Trophoblast cell (in vitro differentiated cells and primary cell): ENCODE data around the gene OR10A4.

Experiments
- DNase-seq, 2 donors: peaks; one replicate each; pipeline ENCODE4 v3.0.0-alpha.2; 2016
- H2AFZ ChIP-seq: 2 replicates; pipeline ENCODE4 v1.6.1; 2013; ENCODE audit warnings: low read length, moderate library complexity, mild to moderate bottlenecking; ENCODE audit not compliant: insufficient read depth, poor library complexity
- H2AK5ac ChIP-seq: 2 replicates; pipeline ENCODE4 v1.6.1; 2013; ENCODE audit warnings: mild to moderate bottlenecking, low read length
- H2BK120ac ChIP-seq: 2 replicates; pipeline ENCODE4 v1.6.1; 2013; ENCODE audit warnings: low read length, mild to moderate bottlenecking, moderate library complexity; ENCODE audit not compliant: insufficient read depth, poor library complexity
- H2BK12ac ChIP-seq: 2 replicates; pipeline ENCODE4 v1.6.1; 2013; ENCODE audit warnings: mild to moderate bottlenecking, low read length, moderate library complexity
- H2BK5ac ChIP-seq: 2 replicates; pipeline ENCODE4 v1.6.1; 2013; ENCODE audit warnings: low read length, low read depth, moderate library complexity, mild to moderate bottlenecking; ENCODE audit not compliant: poor library complexity
- H3K14ac ChIP-seq: 2 replicates; pipeline ENCODE4 v1.6.1; 2013; ENCODE audit warnings: mild to moderate bottlenecking, low read length
- H3K18ac ChIP-seq: 2 replicates; pipeline ENCODE4 v1.6.1; 2013; ENCODE audit warnings: mild to moderate bottlenecking, low read length
- H3K23ac ChIP-seq: 2 replicates; pipeline ENCODE4 v1.6.1; 2013; ENCODE audit warnings: low read length
- H3K27ac ChIP-seq: 2 replicates; pipeline ENCODE4 v1.5.1; 2013; ENCODE audit warnings: low read depth, mild to moderate bottlenecking, inconsistent platforms, low read length, moderate library complexity
- H3K27me3 ChIP-seq: 2 replicates; pipeline ENCODE4 v1.6.1; 2013; ENCODE audit warnings: inconsistent platforms, mild to moderate bottlenecking, low read length, moderate library complexity; ENCODE audit not compliant: insufficient read depth
- H3K36me3 ChIP-seq, 2 experiments: 1 replicate in 1 of 2; 2 replicates in 1 of 2; pipeline ENCODE4 v1.6.1; 2013; ENCODE audit warnings: low read length in 2 of 2, mild to moderate bottlenecking in 2 of 2, moderate library complexity in 1 of 2; ENCODE audit not compliant: insufficient read depth in 2 of 2, control insufficient read depth in 1 of 2
- H3K4ac ChIP-seq: 2 replicates; pipeline ENCODE4 v1.6.1; 2013; ENCODE audit warnings: low read depth, mild to moderate bottlenecking, low read length, moderate library complexity
- H3K4me1 ChIP-seq, 2 experiments: 1 replicate in 1 of 2; 2 replicates in 1 of 2; pipeline ENCODE4 v1.6.1; 2013; ENCODE audit warnings: low read length in 2 of 2, mild to moderate bottlenecking in 2 of 2, moderate library complexity in 1 of 2; ENCODE audit not compliant: insufficient read depth in 2 of 2, control insufficient read depth in 1 of 2
- H3K4me2 ChIP-seq: 2 replicates; pipeline ENCODE4 v1.6.1; 2013; ENCODE audit warnings: inconsistent platforms, mild to moderate bottlenecking, low read length, moderate library complexity
- H3K4me3 ChIP-seq: 2 replicates; pipeline ENCODE4 v1.5.1; 2013; ENCODE audit warnings: mild to moderate bottlenecking, low read depth, low read length, inconsistent platforms
- H3K79me1 ChIP-seq: one replicate; pipeline ENCODE4 v1.6.1; 2013; ENCODE audit warnings: low read length
- H3K79me2 ChIP-seq: 2 replicates; pipeline ENCODE4 v1.6.1; 2013; ENCODE audit warnings: low read length, mild to moderate bottlenecking; ENCODE audit not compliant: control insufficient read depth, insufficient read depth, poor library complexity
- H3K9ac ChIP-seq: 2 replicates; pipeline ENCODE4 v1.6.1; 2013; ENCODE audit warnings: mild to moderate bottlenecking, low read length
- H3K9me3 ChIP-seq: 2 replicates; pipeline ENCODE4 v1.6.1; 2013; ENCODE audit warnings: low read depth, mild to moderate bottlenecking, control low read depth, inconsistent platforms, low read length; ENCODE audit not compliant: insufficient read depth
- H4K12ac ChIP-seq: 2 replicates; pipeline ENCODE4 v1.6.1; 2013; ENCODE audit warnings: low read depth, mild to moderate bottlenecking, low read length, moderate library complexity
- H4K8ac ChIP-seq: 2 replicates; pipeline ENCODE4 v1.6.1; 2013; ENCODE audit warnings: low read depth, mild to moderate bottlenecking, low read length, moderate library complexity
- H4K91ac ChIP-seq: one replicate; pipeline ENCODE4 v1.6.1; 2013; ENCODE audit warnings: low read depth, mild to moderate bottlenecking, low read length, moderate library complexity
- WGBS: extraction: QIAGEN DNeasy Blood & Tissue Kit; methylation state at CpG from one replicate; pipeline ENCODE4 v1.1.7; 2013; ENCODE audit warnings: missing lambda C conversion rate; ENCODE audit not compliant: insufficient read length, insufficient coverage; ENCODE audit errors: extremely low coverage; 5-methylcytosine and 5-hydroxymethylcytosine counted together

Gene OR10A4

GRCh38 chr11:6841694-6842093 lies 34.7 kb upstream of the OR10A4 start:
- Histone ChIP-seq H3K9me3 (peaks cover 2% of the 10 kb centered on the region), H3K9ac (no peak overlapping the region), H4K8ac (no peak overlapping the region), H2BK12ac (no peak overlapping the region), H2AFZ (no peak overlapping the region), H4K12ac (no peak overlapping the region), H2BK120ac (no peak overlapping the region), H3K23ac (no peak overlapping the region), H3K36me3 (no peaks in the 10 kb centered on the region), H3K18ac (no peak overlapping the region), H3K4me1 (no peaks in the 10 kb centered on the region), H3K79me2 (no peaks in the 10 kb centered on the region), H2BK5ac (no peak overlapping the region), H3K4ac (no peak overlapping the region), H4K91ac (no peak overlapping the region), H3K27me3 (no peaks in the 10 kb centered on the region), H3K4me3 (no peak overlapping the region), H3K27ac (no peak overlapping the region), H3K79me1 (no peaks in the 10 kb centered on the region), H2AK5ac (no peak overlapping the region), H3K14ac (no peak overlapping the region), H3K4me2 (no peak overlapping the region)
- DNase-seq: no peak

GRCh38 chr11:6843670-6844069 lies 32.8 kb upstream of the OR10A4 start:
- no peak overlapping the region for H2AFZ ChIP-seq
- H4K12ac ChIP-seq: no peak overlapping the region
- DNase-seq: no peak
- no peak overlapping the region for H2AK5ac ChIP-seq
- H2BK5ac ChIP-seq: no peak overlapping the region
- no peaks in the 10 kb centered on the region for H3K27me3 ChIP-seq
- H4K91ac ChIP-seq: no peak overlapping the region
- H2BK12ac ChIP-seq: no peak overlapping the region
- no peak overlapping the region for H3K9ac ChIP-seq
- no peak overlapping the region for H2BK120ac ChIP-seq
- no peak overlapping the region for H3K4me3 ChIP-seq
- H4K8ac ChIP-seq: no peak overlapping the region
- H3K4me2 ChIP-seq: no peak overlapping the region
- no peaks in the 10 kb centered on the region for H3K79me1 ChIP-seq
- H3K4me1 ChIP-seq: no peaks in the 10 kb centered on the region
- peaks cover 2% of the 10 kb centered on the region for H3K9me3 ChIP-seq
- no peak overlapping the region for H3K27ac ChIP-seq
- H3K14ac ChIP-seq: no peak overlapping the region
- H3K4ac ChIP-seq: no peak overlapping the region
- H3K79me2 ChIP-seq: no peaks in the 10 kb centered on the region
- no peak overlapping the region for H3K18ac ChIP-seq
- WGBS: no CpG with 5 or more reads among the region's 2 CpGs
- H3K23ac ChIP-seq: no peak overlapping the region
- no peaks in the 10 kb centered on the region for H3K36me3 ChIP-seq

- H3K9ac ChIP-seq: no peak overlapping the region
- no CpG with 5 or more reads among the region's 5 CpGs for WGBS
- H3K27ac ChIP-seq: no peak overlapping the region
- H3K23ac ChIP-seq: no peak overlapping the region
- no peak overlapping the region for H3K4ac ChIP-seq
- no peak overlapping the region for H3K4me2 ChIP-seq
- H4K8ac ChIP-seq: no peak overlapping the region
- no peak overlapping the region for H4K12ac ChIP-seq
- H3K14ac ChIP-seq: no peak overlapping the region
- H2BK5ac ChIP-seq: no peak overlapping the region
- H3K4me1 ChIP-seq: no peaks in the 10 kb centered on the region
- H3K27me3 ChIP-seq: no peaks in the 10 kb centered on the region
- H3K36me3 ChIP-seq: no peaks in the 10 kb centered on the region
- H3K4me3 ChIP-seq: no peak overlapping the region
- H2AFZ ChIP-seq: no peak overlapping the region
- no peak overlapping the region for H2AK5ac ChIP-seq
- no peak overlapping the region for H3K18ac ChIP-seq
- H2BK120ac ChIP-seq: no peak overlapping the region
- no peaks in the 10 kb centered on the region for H3K79me2 ChIP-seq
- DNase-seq: no peak
- peaks cover 2% of the 10 kb centered on the region for H3K9me3 ChIP-seq
- no peak overlapping the region for H2BK12ac ChIP-seq
- H4K91ac ChIP-seq: no peak overlapping the region
- H3K79me1 ChIP-seq: no peaks in the 10 kb centered on the region
Observed at GRCh38 chr11:6844356-6844755, 32.1 kb upstream of the OR10A4 start.

DNA sequence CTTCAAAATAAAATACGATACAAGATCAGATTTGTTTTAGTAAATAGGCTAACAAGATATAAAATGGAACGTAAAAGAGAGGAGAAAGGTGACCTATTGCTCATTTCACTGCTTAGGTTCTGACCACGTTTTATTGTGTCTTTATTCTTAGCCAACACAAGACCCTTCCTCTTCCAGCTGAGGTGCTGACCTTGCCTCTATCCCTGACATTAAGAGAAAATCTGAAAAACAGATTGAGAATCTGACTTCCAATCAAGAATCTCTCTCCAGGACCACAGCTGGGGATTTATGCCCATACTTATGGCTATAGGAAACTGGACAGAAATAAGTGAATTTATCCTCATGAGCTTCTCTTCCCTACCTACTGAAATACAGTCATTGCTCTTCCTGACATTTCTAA lies 31.0 kb upstream of the OR10A4 start, which contains the start of gene OR10A5:
OR10A5 (plus strand) TSS at position 301 of the 400 bp plus-strand sequence; CDS start at position 301, 0 bp downstream.
- Histone ChIP-seq H2BK120ac (no peak within 1 kb of the TSS), H4K12ac (no peak within 1 kb of the TSS), H4K91ac (no peak within 1 kb of the TSS), H3K79me2 (no peaks in the 10 kb centered on the region), H3K79me1 (no peaks in the 10 kb centered on the region), H3K27me3 (no peaks in the 10 kb centered on the region), H3K9me3 (peaks cover 2% of the 10 kb centered on the region), H2AK5ac (no peak within 1 kb of the TSS), H3K18ac (no peak within 1 kb of the TSS), H2AFZ (no peak within 1 kb of the TSS), H3K4ac (no peak within 1 kb of the TSS), H3K14ac (no peak within 1 kb of the TSS), H3K27ac (no peak within 1 kb of the TSS), H3K4me3 (no peak within 1 kb of the TSS), H4K8ac (no peak within 1 kb of the TSS), H2BK5ac (no peak within 1 kb of the TSS), H3K4me1 (no peaks in the 10 kb centered on the region), H3K36me3 (no peaks in the 10 kb centered on the region), H3K23ac (no peak within 1 kb of the TSS), H2BK12ac (no peak within 1 kb of the TSS), H3K9ac (no peak within 1 kb of the TSS), H3K4me2 (no peak within 1 kb of the TSS)
- no peak for DNase-seq
- WGBS: 100% methylated on average over 1 of the region's 3 CpGs
